MG63 (cell line): ENCODE measurements around the gene PCP2. TPM values are rescaled to one million over a fixed set of nuclear protein-coding genes. Genes with fewer than 3 reads are reported as not detected.

Experiments
- DNase-seq: peaks from one replicate; pipeline ENCODE4 v3.0.0-alpha.2; 2020
- H3K27me3 ChIP-seq: fragments of 250-450 bp; sonication (Bioruptor Pico); 2 replicates; pipeline ENCODE4 v1.5.1; 2020; ENCODE audit warnings: mild to moderate bottlenecking, moderate library complexity
- H3K36me3 ChIP-seq: fragments of 250-450 bp; sonication (Bioruptor Pico); 2 replicates; pipeline ENCODE4 v1.5.1; 2020; ENCODE audit warnings: mild to moderate bottlenecking, moderate library complexity
- H3K4me3 ChIP-seq: fragments of 250-450 bp; sonication (Bioruptor Pico); 2 replicates; pipeline ENCODE4 v1.5.1; 2020; ENCODE audit warnings: mild to moderate bottlenecking, moderate library complexity
- H3K9me3 ChIP-seq: fragments of 250-450 bp; sonication (Bioruptor Pico); 2 replicates; pipeline ENCODE4 v1.5.1; 2020; ENCODE audit warnings: mild to moderate bottlenecking, moderate library complexity
- total RNA-seq: library from RNA; depleted of rRNA; stranded (reverse); fragments of >200 nt; shearing (Covaris generic); gene quantifications from 2 replicates; pipeline ENCODE4 v1.2.3, GENCODE V29; 2014; ENCODE audit warnings: low replicate concordance; rRNA removed

The PCP2 gene
- total RNA-seq, 1 experiment from 2014 or later = not detected

GRCh38 chr19:7596211-7596937 is 37.1 kb downstream of the PCP2 start:
- DNase-seq = no peak
- no peak overlapping the region for H3K4me3 ChIP-seq
- H3K9me3 ChIP-seq = no peaks in the 10 kb centered on the region
- H3K36me3 ChIP-seq = no peaks in the 10 kb centered on the region
- peaks cover 71% of the 10 kb centered on the region for H3K27me3 ChIP-seq

GRCh38 chr19:7595466-7596133 is 37.9 kb downstream of the PCP2 start, which contains the start of gene CAMSAP3:
CAMSAP3 (plus strand) TSS chr19:7595863; CDS start chr19:7596003, 140 bp downstream.
- H3K9me3 ChIP-seq = no peaks in the 10 kb centered on the region
- no peak for DNase-seq
- H3K4me3 ChIP-seq = peak within 1 kb of the TSS; percentile 17; the same call in 1 of the 2 replicates

GRCh38 chr19:7590256-7590655 is 43.3 kb downstream of the PCP2 start:
- Histone ChIP-seq H3K4me3 (no peak overlapping the region), H3K36me3 (no peaks in the 10 kb centered on the region), H3K9me3 (no peaks in the 10 kb centered on the region), H3K27me3 (peaks cover 87% of the 10 kb centered on the region)
- no peak for DNase-seq

More at GRCh38 chr19:7595466-7596133, 37.9 kb downstream of the PCP2 start, which contains the start of gene CAMSAP3:
- H3K36me3 ChIP-seq = no peaks in the 10 kb centered on the region
- peaks cover 75% of the 10 kb centered on the region for H3K27me3 ChIP-seq

GRCh38 chr19:7589822-7590221 is 43.7 kb downstream of the PCP2 start:
- Histone ChIP-seq H3K36me3 (no peaks in the 10 kb centered on the region), H3K27me3 (peaks cover 87% of the 10 kb centered on the region), H3K4me3 (no peak overlapping the region), H3K9me3 (no peaks in the 10 kb centered on the region)
- DNase-seq = no peak

GRCh38 chr19:7582446-7582845 is 51.1 kb downstream of the PCP2 start:
- H3K27me3 ChIP-seq = peaks cover 91% of the 10 kb centered on the region
- H3K36me3 ChIP-seq = no peaks in the 10 kb centered on the region
- no peak overlapping the region for H3K4me3 ChIP-seq
- H3K9me3 ChIP-seq = no peaks in the 10 kb centered on the region
- DNase-seq = no peak

Other genes with a start within 250 kb of the PCP2 start
- not detected in 2 replicates for gene PEX11G, start 144.7 kb downstream of the PCP2 start, total RNA-seq
- 37.2 and 44.9 TPM in 2 replicates for gene ZNF358, start 117.6 kb downstream of the PCP2 start, total RNA-seq
- 6.4 and 10.3 TPM in 2 replicates for gene MCOLN1, start 111.1 kb downstream of the PCP2 start, total RNA-seq
- 175 and 184 TPM in 2 replicates for gene PNPLA6, start 98.0 kb downstream of the PCP2 start, total RNA-seq
- 0.56 and 0.89 TPM in 2 replicates for gene CAMSAP3, start 37.9 kb downstream of the PCP2 start, total RNA-seq
- gene XAB2, start 4.2 kb downstream of the PCP2 start, total RNA-seq = 71.0 and 115 TPM in 2 replicates
- gene PET100, start 3.9 kb downstream of the PCP2 start, total RNA-seq = 0.39 and 69.0 TPM in 2 replicates
- gene STXBP2, start 3.4 kb upstream of the PCP2 start, total RNA-seq = 3.5 TPM in 1 of 2 replicates, not detected in the other
- not detected in 2 replicates for gene RETN, start 35.3 kb upstream of the PCP2 start, total RNA-seq
- gene MCEMP1, start 43.4 kb upstream of the PCP2 start, total RNA-seq = not detected in 2 replicates
- 159 and 202 TPM in 2 replicates for gene TRAPPC5, start 47.1 kb upstream of the PCP2 start, total RNA-seq
- gene FCER2, start 68.4 kb upstream of the PCP2 start, total RNA-seq = not detected in 2 replicates
- gene CLEC4G, start 98.4 kb upstream of the PCP2 start, total RNA-seq = not detected in 2 replicates
- gene CD209, start 113.8 kb upstream of the PCP2 start, total RNA-seq = not detected in 2 replicates
- gene CLEC4M, start 129.5 kb upstream of the PCP2 start, total RNA-seq = not detected in 2 replicates
- gene EVI5L, start 196.5 kb upstream of the PCP2 start, total RNA-seq = 21.4 and 31.0 TPM in 2 replicates
- gene PRR36, start 240.7 kb upstream of the PCP2 start, total RNA-seq = not detected in 2 replicates